GM18951 (cell line): Measurements from ENCODE around the gene CCNK.

Experiments used
- POLR2A ChIP-seq: IDR thresholded peaks from 4 replicates; pipeline ENCODE4 v1.6.1; 2011; ENCODE audit warnings: mild to moderate bottlenecking; ENCODE audit not compliant: insufficient read length, insufficient read depth; ENCODE audit errors: extremely low read depth
- in situ Hi-C: fragments of 300-500 bp; cut with MboI; formaldehyde crosslinking; loops from one replicate; pipeline ENCODE4 v1.12.0; 2022; ENCODE audit warnings: low sequenced_read_pairs, mixed read lengths, inconsistent platforms; ENCODE audit not compliant: unreplicated experiment

The CCNK gene

DNA sequence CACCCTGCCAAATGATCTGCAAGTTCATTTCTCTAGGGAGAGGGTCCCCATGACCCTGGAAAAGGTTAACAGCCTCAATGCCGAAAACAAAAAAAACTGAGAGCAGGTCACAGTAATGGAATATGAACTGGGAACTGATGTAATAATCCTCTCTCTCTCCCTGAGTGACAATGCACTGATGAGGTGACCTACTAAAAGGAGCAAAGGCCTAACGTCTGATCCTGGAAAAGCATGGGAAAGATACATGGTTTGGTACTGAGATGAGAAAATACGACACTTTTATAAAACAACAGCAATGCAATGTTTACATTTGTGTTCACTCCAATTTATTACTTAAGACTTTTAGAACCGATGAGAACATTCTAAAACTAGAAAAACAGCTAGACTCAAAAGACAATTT, 28.2 kb upstream of the CCNK start:
- in situ Hi-C loops: no loop called here

GRCh38 chr14:99454246-99454645, 27.0 kb upstream of the CCNK start:
- no peak for TF ChIP-seq POLR2A
- in situ Hi-C loops: no loop called here

More for the DNA sequence above, 28.2 kb upstream of the CCNK start:
- TF ChIP-seq POLR2A: no peak

- in situ Hi-C loops: no loop called here
These were observed 21.6 kb upstream of the CCNK start for GRCh38 chr14:99459481-99460100.

GRCh38 chr14:99460793-99461192, 20.4 kb upstream of the CCNK start:
- in situ Hi-C loops: no loop called here

More at GRCh38 chr14:99459481-99460100, 21.6 kb upstream of the CCNK start:
- TF ChIP-seq POLR2A: no peak

DNA sequence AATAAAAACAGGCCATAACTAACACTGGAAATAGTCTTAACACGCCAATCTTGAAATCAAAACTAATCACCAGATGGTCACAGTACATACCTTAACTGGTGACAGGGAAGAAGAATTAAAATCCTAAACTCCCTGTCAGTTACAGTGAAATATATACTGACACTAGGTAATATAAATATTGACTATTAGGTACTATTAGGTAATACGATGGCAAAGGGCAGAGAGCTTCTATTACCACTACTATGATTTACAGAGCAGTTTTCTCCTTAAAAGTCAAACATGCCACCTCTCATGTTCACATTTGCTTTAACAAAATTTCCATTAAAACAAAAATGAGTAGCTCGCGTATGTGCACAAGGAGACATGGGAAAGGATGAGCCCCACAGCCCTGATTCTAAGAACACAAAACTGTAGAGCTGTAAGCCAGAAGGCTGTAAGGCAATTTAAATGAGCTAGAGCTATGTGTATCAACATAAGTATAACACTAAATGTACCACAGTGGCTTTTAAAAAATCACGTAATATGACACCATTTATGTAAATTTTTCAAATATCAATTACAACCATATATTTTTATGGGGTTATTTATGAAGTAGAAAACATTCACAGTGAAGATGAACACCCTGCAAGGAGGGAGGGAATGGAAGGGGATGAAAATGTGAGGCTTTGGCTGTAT, 19.7 kb upstream of the CCNK start:
- in situ Hi-C loops: no loop called here

More at GRCh38 chr14:99460793-99461192, 20.4 kb upstream of the CCNK start:
- TF ChIP-seq POLR2A: no peak

GRCh38 chr14:99462210-99462609, 19.0 kb upstream of the CCNK start:
- no peak for TF ChIP-seq POLR2A
- in situ Hi-C loops: no loop called here

More for the DNA sequence above, 19.7 kb upstream of the CCNK start:
- no peak for TF ChIP-seq POLR2A

GRCh38 chr14:99463974-99464373, 17.2 kb upstream of the CCNK start:
- in situ Hi-C loops: no loop called here
- TF ChIP-seq POLR2A: no peak

DNA sequence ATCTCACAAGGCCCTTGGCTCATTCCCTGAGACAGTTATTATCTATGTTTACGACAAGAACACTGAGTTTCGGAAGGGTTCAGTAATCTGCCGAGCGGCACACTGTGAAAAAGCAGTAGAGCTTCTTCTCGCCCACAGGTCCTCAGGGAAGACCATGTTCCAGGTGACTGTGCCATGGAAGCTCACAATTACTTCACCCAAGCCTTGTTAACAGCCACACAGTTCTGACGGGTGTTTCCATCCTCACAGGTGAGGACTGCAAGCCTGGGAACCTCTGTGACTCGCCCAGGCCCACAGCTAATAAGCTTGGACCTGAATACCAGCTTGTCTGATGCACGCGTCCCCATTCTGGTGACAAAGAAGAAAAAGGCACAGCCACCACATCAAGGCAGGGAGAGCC, 15.9 kb upstream of the CCNK start:
- in situ Hi-C loops: no loop called here
- no peak for TF ChIP-seq POLR2A

DNA sequence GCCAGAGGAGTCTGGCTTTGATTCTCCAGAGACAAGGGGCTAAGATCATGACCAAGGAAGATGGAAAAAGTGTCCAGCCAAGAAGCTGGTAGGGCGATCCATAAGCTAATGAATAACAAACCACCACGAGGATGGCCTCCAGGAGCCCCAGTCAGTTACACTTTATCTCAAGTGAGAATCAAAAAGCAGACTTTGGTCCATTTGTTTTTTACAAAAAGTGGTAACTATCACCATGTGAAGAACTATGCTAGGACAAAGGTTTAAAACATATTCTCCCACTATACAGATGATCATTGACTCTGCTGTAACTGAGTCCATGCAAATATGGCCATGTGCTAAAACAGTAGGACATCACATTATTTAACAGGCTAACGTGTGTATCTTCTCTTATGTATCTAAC, 14.5 kb upstream of the CCNK start:
- no peak for TF ChIP-seq POLR2A
- in situ Hi-C loops: no loop called here

GRCh38 chr14:99467336-99468078, 13.7 kb upstream of the CCNK start:
- TF ChIP-seq POLR2A: no peak
- in situ Hi-C loops: no loop called here

DNA sequence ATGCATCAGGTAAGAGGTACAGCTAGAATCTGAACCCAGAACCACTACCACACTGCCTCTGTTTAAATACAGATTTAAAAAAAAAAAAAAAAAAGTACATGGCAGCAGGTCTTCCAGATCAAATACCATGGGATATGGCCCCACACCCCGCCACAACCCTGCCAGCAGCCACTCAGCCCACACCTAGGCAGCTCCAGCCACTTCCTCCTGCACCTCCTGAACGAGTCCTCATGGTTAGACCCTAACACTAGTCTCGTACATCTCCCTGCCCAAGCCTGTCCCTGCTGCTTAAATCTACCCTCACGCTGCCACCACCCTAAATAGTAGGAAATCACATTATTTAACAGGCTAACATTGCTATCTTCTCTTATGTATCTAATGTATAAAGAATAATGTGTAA, 13.1 kb upstream of the CCNK start:
- TF ChIP-seq POLR2A: no peak
- in situ Hi-C loops: no loop called here

- in situ Hi-C loops: no loop called here
These were observed 12.2 kb upstream of the CCNK start for GRCh38 chr14:99468836-99469592.

DNA sequence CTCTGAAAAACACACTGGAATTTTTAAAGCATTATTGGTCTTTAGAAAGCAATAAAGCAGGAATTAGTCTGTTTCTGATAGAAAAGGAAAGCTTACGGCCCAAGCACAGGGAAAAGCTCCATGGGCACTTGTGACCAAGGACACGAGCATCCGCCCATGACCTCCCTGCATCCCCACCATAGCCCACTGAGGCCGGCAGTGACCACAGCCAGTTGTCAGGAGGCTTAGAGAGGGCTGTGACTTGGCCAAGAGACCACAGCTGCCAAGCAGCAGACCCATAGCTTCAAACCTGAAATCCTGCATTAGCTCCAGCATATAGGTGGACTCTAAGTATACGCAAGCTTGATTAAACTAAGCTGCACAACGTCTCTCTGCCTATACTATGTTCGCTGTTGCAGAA, 9.5 kb upstream of the CCNK start:
- in situ Hi-C loops: no loop called here
- TF ChIP-seq POLR2A: no peak

More at GRCh38 chr14:99468836-99469592, 12.2 kb upstream of the CCNK start:
- no peak for TF ChIP-seq POLR2A
